Immature natural killer cell (primary cell): ENCODE results near the gene GALP. TPM values are rescaled to one million over a fixed set of nuclear protein-coding genes. Genes with fewer than 3 reads are reported as not detected.
"Not testable (repeated sequence)": the region's sequence is repeated elsewhere in the genome, so short reads cannot be mapped to it uniquely, and the experiment has no call there.

Experiments used
- DNase-seq, 3 donors: peaks; one replicate each; pipeline ENCODE4 v3.0.0; 2022; ENCODE audit warnings: mixed read lengths in 1 of 3
- H3K27ac Mint-ChIP-seq, 6 donors: one replicate each; pipeline ENCODE4 v1.8.0; 2020; ENCODE audit warnings: mixed read lengths in 6 of 6, mild to moderate bottlenecking in 5 of 6, inconsistent platforms in 4 of 6, moderate library complexity in 3 of 6
- H3K27me3 Mint-ChIP-seq, 3 donors: one replicate each; pipeline ENCODE4 v1.8.0; 2020 to 2021; ENCODE audit warnings: low read depth in 3 of 3, mild to moderate bottlenecking in 3 of 3, mixed read lengths in 3 of 3, moderate library complexity in 3 of 3, inconsistent platforms in 1 of 3
- H3K36me3 Mint-ChIP-seq, 3 donors: one replicate each; pipeline ENCODE4 v1.8.0; 2020; ENCODE audit warnings: mixed read lengths in 3 of 3, inconsistent platforms in 2 of 3, mild to moderate bottlenecking in 2 of 3
- H3K4me1 Mint-ChIP-seq, 2 donors: one replicate each; pipeline ENCODE4 v1.8.0; 2020; ENCODE audit warnings: inconsistent platforms in 2 of 2, mild to moderate bottlenecking in 2 of 2, mixed read lengths in 2 of 2, moderate library complexity in 1 of 2
- H3K4me3 Mint-ChIP-seq, 5 donors: one replicate each; pipeline ENCODE4 v1.8.0; 2020; ENCODE audit warnings: mild to moderate bottlenecking in 5 of 5, mixed read lengths in 5 of 5, inconsistent platforms in 3 of 5, moderate library complexity in 3 of 5
- H3K9me3 Mint-ChIP-seq, 6 donors: one replicate each; pipeline ENCODE4 v1.8.0; 2020; ENCODE audit warnings: mild to moderate bottlenecking in 6 of 6, mixed read lengths in 6 of 6, inconsistent platforms in 4 of 6, moderate library complexity in 3 of 6
- polyA plus RNA-seq, 3 donors: library from polyadenylated mRNA; unstranded; fragments of 300-500 nt; fragmentation: Illumina TruSeq; gene quantifications; one replicate each; pipeline ENCODE4 v1.2.3, GENCODE V29; 2021

Gene GALP
- polyA plus RNA-seq, 3 donors from 2014 or later, result not detected

GRCh38 chr19:56176881-56177280, 1.1 kb downstream of the GALP start:
- H3K27ac Mint-ChIP-seq, result no peak overlapping the region
- peaks cover 0 to 1% (median 0%) of the 10 kb centered on the region in 6 donors for H3K9me3 Mint-ChIP-seq
- peaks cover under 1 to 5% (median 1%) of the 10 kb centered on the region in 3 donors for H3K27me3 Mint-ChIP-seq
- DNase-seq, result no peak
- H3K4me3 Mint-ChIP-seq, result no peak overlapping the region
- peaks cover under 1 to 2% of the 10 kb centered on the region in 2 donors for H3K4me1 Mint-ChIP-seq
- H3K36me3 Mint-ChIP-seq, result no peaks in the 10 kb centered on the region

DNA sequence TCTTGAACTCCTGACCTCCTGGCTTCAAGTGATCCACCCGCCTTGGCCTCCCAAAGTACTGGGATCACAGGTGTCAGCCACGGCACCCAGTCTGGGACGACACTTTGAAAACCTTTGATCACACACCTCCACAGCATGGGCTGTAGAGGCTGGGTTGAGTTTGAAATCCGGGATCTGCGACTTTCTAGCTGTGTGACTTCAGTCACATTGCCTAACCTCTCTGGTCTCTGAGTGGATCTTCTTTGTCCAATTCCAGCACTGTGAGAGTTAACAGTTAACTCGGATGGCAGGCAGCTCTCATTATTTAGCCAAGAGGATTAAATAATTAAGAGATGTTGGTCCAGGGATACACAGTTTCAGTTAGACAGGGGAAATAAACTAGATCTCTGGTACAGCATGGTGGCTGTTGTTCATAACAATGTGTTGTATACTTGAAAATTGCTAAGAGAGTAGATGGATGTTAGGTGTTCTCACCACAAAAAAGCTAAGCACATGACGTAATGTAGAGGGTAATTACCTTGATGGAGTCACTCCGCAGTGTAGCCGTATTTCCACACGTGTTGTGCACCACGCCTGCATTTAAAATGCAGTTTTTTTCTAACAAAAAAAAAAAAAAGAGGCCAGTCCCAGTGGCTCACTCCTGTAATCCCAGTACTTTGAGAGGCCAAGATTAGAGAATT, 1.9 kb downstream of the GALP start:
- Mint-ChIP-seq H3K9me3 (peaks cover 0 to 1% (median 0%) of the 10 kb centered on the region in 6 donors), H3K36me3 (no peaks in the 10 kb centered on the region), H3K4me1 (no peaks in the 10 kb centered on the region), H3K27ac (no peak overlapping the region), H3K4me3 (no peak overlapping the region), H3K27me3 (peaks cover 0 to 3% (median 0%) of the 10 kb centered on the region in 3 donors)
- DNase-seq, result no peak

- Mint-ChIP-seq H3K4me1 (no peaks in the 10 kb centered on the region), H3K4me3 (no peak overlapping the region), H3K27ac (no peak overlapping the region), H3K36me3 (no peaks in the 10 kb centered on the region), H3K9me3 (no peaks in the 10 kb centered on the region), H3K27me3 (peaks cover 3 to 9% (median 8%) of the 10 kb centered on the region in 3 donors)
- DNase-seq, result no peak
Measured at GRCh38 chr19:56189785-56190184, 14.0 kb downstream of the GALP start.

GRCh38 chr19:56191115-56191514, 15.3 kb downstream of the GALP start:
- H3K4me3 Mint-ChIP-seq, result no peak overlapping the region
- no peak for DNase-seq
- no peak overlapping the region for H3K27ac Mint-ChIP-seq
- no peaks in the 10 kb centered on the region for H3K36me3 Mint-ChIP-seq
- H3K9me3 Mint-ChIP-seq, result no peaks in the 10 kb centered on the region
- H3K27me3 Mint-ChIP-seq, result peaks cover 6 to 9% (median 8%) of the 10 kb centered on the region in 3 donors
- no peaks in the 10 kb centered on the region for H3K4me1 Mint-ChIP-seq

GRCh38 chr19:56191711-56192110, 15.9 kb downstream of the GALP start:
- no peaks in the 10 kb centered on the region for H3K36me3 Mint-ChIP-seq
- DNase-seq, result no peak
- peaks cover 6 to 9% (median 8%) of the 10 kb centered on the region in 3 donors for H3K27me3 Mint-ChIP-seq
- H3K4me1 Mint-ChIP-seq, result no peaks in the 10 kb centered on the region
- no peak overlapping the region for H3K4me3 Mint-ChIP-seq
- H3K27ac Mint-ChIP-seq, result no peak overlapping the region
- H3K9me3 Mint-ChIP-seq, result no peaks in the 10 kb centered on the region

- no peak overlapping the region for H3K4me3 Mint-ChIP-seq
- no peaks in the 10 kb centered on the region for H3K36me3 Mint-ChIP-seq
- H3K9me3 Mint-ChIP-seq, result no peaks in the 10 kb centered on the region
- DNase-seq, result no peak
- peaks cover 4 to 10% (median 6%) of the 10 kb centered on the region in 3 donors for H3K27me3 Mint-ChIP-seq
- no peak overlapping the region for H3K27ac Mint-ChIP-seq
- H3K4me1 Mint-ChIP-seq, result no peaks in the 10 kb centered on the region
Measured at GRCh38 chr19:56193981-56194640, 18.3 kb downstream of the GALP start.

DNA sequence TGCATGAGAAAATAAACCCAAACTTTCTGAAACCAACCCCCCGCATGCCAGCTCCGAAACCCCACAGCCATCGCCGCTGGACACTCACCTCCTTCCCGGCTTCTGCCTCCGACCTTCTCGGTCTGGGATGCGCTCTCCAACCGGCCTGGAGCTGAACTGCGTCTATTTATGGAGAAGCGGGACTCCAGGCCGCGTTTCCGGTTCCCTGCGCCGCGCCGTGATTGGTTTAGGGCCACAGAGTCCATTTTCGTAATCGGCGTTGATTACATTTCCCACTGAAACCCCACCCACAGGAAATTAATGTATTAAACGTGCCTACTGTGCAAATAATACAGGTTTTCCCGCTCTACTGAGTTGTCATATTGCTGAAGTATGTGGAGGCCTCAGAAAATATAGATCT, 21.8 kb downstream of the GALP start, which contains the start of gene ZSCAN5B:
ZSCAN5B (minus strand) TSS at position 138 of the 400 bp plus-strand sequence. CDS start 4,731 bp downstream, outside the sequence.
- DNase-seq, H3K27ac Mint-ChIP-seq, H3K36me3 Mint-ChIP-seq, H3K9me3 Mint-ChIP-seq, H3K4me3 Mint-ChIP-seq, H3K4me1 Mint-ChIP-seq, H3K27me3 Mint-ChIP-seq: not testable (repeated sequence)

DNA sequence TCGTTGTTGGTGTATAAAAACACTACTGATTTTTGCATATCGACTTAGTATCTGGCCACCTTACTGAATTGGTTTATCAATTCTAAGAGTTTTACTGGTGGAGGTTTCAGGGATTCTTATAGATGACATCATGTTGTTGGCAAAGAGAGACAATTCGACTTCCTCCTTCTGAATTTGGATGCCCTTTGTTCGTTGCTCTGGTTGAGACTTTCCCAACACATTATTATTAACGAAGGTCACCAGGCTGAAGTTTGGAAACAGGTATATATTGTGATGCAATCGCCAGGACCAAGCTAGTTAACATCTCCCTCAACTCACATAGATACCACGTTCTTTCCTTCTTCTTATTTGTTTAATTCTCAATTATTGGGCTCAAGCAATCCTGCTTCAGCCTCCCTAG, 23.9 kb downstream of the GALP start:
- Mint-ChIP-seq H3K27ac (no peak overlapping the region), H3K36me3 (no peaks in the 10 kb centered on the region), H3K9me3 (no peaks in the 10 kb centered on the region), H3K4me1 (no peaks in the 10 kb centered on the region), H3K4me3 (no peak overlapping the region), H3K27me3 (peaks cover 3 to 9% (median 5%) of the 10 kb centered on the region in 3 donors)
- DNase-seq, result no peak

DNA sequence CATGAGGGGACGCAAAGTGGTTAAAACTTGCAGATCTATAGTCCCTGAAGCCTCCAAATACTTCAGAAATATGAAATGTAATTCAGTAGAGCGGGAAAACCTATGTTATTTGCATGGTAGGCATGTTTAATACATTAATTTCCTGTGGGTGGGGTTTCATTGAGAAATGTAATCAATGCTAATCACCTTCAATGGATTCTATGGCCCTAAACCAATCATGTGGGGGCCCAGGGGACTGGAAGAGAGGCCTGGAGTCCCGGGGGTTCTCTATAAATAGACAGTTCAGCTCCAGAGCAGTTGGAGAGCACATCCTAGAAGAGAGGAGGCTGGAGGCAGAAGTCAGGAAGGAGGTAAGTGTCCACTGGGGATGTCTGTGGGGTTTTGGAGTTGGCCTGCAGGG, 26.2 kb downstream of the GALP start, which contains the start of gene ZSCAN5C:
ZSCAN5C (plus strand) TSS at position 301 of the 400 bp plus-strand sequence. CDS start 3,641 bp downstream, outside the sequence.
- H3K4me3 Mint-ChIP-seq, result no peak within 1 kb of the TSS
- no peaks in the 10 kb centered on the region for H3K4me1 Mint-ChIP-seq
- H3K27me3 Mint-ChIP-seq, result peaks cover 3 to 11% (median 8%) of the 10 kb centered on the region in 3 donors
- H3K27ac Mint-ChIP-seq, result no peak within 1 kb of the TSS
- no peak for DNase-seq
- H3K36me3 Mint-ChIP-seq, result no peaks in the 10 kb centered on the region
- no peaks in the 10 kb centered on the region for H3K9me3 Mint-ChIP-seq

DNA sequence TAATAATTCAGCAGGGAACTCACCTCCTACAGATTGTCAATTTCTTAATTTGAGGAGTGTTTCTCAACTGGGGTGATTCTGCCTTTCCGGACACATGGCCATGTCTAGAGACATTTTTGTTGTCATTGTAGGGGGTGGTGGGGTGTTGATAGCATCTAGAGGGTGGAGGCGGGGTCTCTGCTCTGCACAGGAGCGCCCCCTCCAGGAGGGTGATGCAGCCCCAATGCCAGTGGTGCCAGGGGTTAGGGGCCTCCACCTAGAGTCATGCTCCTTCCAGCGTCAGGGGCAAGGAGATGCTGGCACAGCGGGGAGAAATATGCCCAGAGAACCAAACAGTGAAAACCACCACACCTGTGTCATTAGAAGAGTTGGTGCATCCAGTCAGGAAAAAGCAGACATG, 31.8 kb downstream of the GALP start:
- H3K4me1 Mint-ChIP-seq, H3K27me3 Mint-ChIP-seq, H3K9me3 Mint-ChIP-seq, H3K36me3 Mint-ChIP-seq, H3K27ac Mint-ChIP-seq, DNase-seq, H3K4me3 Mint-ChIP-seq: not testable (repeated sequence)

DNA sequence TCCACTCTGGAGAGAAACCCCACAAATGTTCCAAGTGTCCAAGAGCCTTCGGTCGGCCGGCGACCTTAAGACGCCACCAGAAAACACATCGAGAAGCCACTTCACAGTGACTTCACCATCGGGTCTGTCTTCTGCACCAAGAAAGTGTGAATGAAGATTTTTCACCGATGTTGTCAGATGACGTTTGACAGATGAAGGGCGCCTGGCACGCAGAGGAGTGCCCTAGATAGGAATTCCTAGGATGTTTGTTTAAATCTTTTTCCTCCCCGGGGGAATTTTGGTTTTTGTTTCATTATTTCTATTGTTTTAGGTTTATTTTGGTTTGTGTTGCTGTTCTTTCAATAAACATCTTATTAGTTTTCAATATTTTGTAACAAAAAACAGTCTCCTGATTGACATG, 33.3 kb downstream of the GALP start:
- H3K4me1 Mint-ChIP-seq, result peaks cover 0 to 1% of the 10 kb centered on the region in 2 donors
- H3K27ac Mint-ChIP-seq, result no peak overlapping the region
- no peak overlapping the region for H3K4me3 Mint-ChIP-seq
- H3K9me3 Mint-ChIP-seq, result no peaks in the 10 kb centered on the region
- DNase-seq, result no peak
- H3K36me3 Mint-ChIP-seq, result no peaks in the 10 kb centered on the region
- H3K27me3 Mint-ChIP-seq, result peaks cover 2 to 9% (median 8%) of the 10 kb centered on the region in 3 donors

GRCh38 chr19:56210036-56210435, 34.2 kb downstream of the GALP start:
- H3K9me3 Mint-ChIP-seq, H3K4me1 Mint-ChIP-seq, H3K4me3 Mint-ChIP-seq: not testable (repeated sequence)

DNA sequence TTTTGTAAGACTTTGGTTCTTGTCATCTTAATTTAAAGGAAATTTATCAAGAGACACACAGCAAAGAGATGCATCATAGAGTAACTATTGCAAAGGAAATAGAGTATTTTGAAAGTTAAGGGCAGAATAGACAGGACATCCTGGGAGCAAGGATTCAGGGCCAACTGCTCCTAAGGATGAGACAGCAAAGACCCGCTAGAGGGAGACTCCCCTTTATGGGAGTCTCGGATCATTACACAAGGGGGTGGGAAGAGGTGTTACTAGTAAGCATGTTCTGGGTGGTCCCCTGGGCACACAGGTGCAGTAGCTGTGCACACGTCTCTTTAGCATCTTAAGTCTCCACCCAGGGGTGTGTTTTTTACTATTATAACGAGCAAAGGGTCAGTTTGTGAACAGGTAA, 35.9 kb downstream of the GALP start:
- peaks cover 0 to 1% of the 10 kb centered on the region in 2 donors for H3K4me1 Mint-ChIP-seq
- no peaks in the 10 kb centered on the region for H3K9me3 Mint-ChIP-seq
- no peak overlapping the region for H3K27ac Mint-ChIP-seq
- no peak overlapping the region for H3K4me3 Mint-ChIP-seq
- no peaks in the 10 kb centered on the region for H3K36me3 Mint-ChIP-seq
- H3K27me3 Mint-ChIP-seq, result peaks cover 2 to 10% (median 7%) of the 10 kb centered on the region in 3 donors
- no peak for DNase-seq

More at GRCh38 chr19:56210036-56210435, 34.2 kb downstream of the GALP start:
- peaks cover 2 to 11% (median 6%) of the 10 kb centered on the region in 3 donors for H3K27me3 Mint-ChIP-seq
- H3K36me3 Mint-ChIP-seq, H3K27ac Mint-ChIP-seq, DNase-seq: not testable (repeated sequence)
